Stimulated activated naive CD8-positive, alpha-beta T cell treated with anti-CD3 and anti-CD28 coated beads, Interleukin-15, Interleukin-2, amounts not matched to agents 100 ng/mL and 50 ng/mL, for 24 hours (primary cell): ENCODE measurements around the gene NCF4.

Source experiments
- H3K27ac Mint-ChIP-seq: one replicate; pipeline ENCODE4 v1.8.0; 2021; ENCODE audit warnings: mild to moderate bottlenecking, mixed read lengths
- H3K27me3 Mint-ChIP-seq: one replicate; pipeline ENCODE4 v1.8.0; 2021; ENCODE audit warnings: mixed read lengths
- H3K36me3 Mint-ChIP-seq: one replicate; pipeline ENCODE4 v1.8.0; 2021; ENCODE audit warnings: low read depth, mixed read lengths
- H3K4me1 Mint-ChIP-seq: one replicate; pipeline ENCODE4 v1.8.0; 2021; ENCODE audit warnings: low read depth, mixed read lengths
- H3K4me3 Mint-ChIP-seq: one replicate; pipeline ENCODE4 v1.8.0; 2021; ENCODE audit warnings: mild to moderate bottlenecking, mixed read lengths
- H3K9me3 Mint-ChIP-seq: one replicate; pipeline ENCODE4 v1.8.0; 2021; ENCODE audit warnings: mixed read lengths

Gene NCF4

DNA sequence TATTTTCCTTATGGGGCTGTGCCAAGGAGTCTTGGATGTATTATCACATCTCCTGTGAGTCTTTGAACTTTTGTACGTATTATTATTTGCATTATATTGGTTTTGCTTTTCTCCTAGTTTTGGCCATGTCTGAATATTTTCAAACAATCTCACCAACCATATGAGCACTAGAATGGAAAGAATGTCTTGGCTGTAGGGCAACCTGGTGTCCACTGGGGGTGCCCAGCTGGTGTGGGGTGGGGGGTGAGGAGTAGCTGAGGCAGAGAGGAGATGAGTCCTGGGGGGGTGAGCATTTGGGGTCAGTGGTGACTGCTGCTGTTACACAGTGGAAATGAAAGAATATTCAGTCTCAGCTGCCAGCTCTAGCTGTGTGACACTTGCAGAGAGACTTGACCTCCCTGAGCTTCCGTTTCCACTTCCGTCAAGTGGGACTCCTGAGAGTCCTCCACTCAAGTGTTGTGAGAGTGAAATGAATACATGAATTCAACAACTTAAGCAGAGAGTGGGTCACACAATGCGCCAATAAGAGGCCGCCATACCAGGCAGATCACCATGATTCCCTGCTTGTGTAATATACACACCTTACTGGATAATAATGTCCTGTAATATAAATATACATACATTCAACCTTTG, 31.3 kb upstream of the NCF4 start:
- Mint-ChIP-seq H3K4me3 (no peak overlapping the region), H3K4me1 (peaks cover 15% of the 10 kb centered on the region), H3K27me3 (peaks cover 32% of the 10 kb centered on the region), H3K9me3 (no peaks in the 10 kb centered on the region), H3K27ac (no peak overlapping the region), H3K36me3 (no peaks in the 10 kb centered on the region)

DNA sequence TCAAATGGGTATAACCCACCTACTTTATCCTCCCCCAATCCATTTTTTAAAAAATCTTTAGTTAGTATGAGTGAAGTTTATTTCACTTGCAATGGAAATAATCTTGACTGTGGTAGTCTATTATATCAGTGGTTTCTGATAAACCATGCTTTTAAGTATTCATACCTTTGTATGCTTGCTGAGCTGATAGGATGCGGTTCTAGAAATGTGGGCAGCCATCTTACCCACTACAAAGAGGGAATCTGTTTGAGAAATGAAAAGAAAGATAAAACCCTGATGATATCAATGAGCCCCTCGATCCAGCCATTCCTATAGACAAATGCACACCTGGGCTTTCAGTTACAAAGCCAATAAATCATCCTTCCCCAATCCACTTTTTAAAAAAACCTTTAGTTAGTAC, 30.2 kb upstream of the NCF4 start:
- Mint-ChIP-seq H3K9me3 (no peaks in the 10 kb centered on the region), H3K27me3 (peaks cover 27% of the 10 kb centered on the region), H3K4me1 (peaks cover 15% of the 10 kb centered on the region), H3K36me3 (no peaks in the 10 kb centered on the region), H3K27ac (no peak overlapping the region), H3K4me3 (no peak overlapping the region)

DNA sequence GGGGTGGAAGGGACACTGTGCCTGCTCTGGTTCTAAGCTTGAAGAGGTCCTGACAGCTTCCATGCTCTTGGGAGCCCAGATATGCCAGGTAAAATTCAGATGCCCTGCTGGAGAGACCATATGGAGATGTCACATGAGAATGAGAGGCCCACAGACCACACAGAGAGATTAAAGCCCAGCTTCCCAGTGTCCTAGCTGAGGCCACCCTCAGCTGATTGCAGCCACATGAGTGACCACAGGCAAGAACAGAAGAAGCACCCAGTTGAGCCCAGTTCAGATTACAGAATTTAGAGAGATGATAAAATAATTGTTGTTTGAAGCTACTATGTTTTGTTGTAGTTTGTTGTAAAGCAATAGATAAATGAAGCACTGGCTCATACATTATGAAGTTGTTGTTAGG, 29.6 kb upstream of the NCF4 start:
- Mint-ChIP-seq H3K36me3 (no peaks in the 10 kb centered on the region), H3K27me3 (peaks cover 29% of the 10 kb centered on the region), H3K4me1 (peaks cover 15% of the 10 kb centered on the region), H3K4me3 (no peak overlapping the region), H3K9me3 (no peaks in the 10 kb centered on the region), H3K27ac (no peak overlapping the region)

DNA sequence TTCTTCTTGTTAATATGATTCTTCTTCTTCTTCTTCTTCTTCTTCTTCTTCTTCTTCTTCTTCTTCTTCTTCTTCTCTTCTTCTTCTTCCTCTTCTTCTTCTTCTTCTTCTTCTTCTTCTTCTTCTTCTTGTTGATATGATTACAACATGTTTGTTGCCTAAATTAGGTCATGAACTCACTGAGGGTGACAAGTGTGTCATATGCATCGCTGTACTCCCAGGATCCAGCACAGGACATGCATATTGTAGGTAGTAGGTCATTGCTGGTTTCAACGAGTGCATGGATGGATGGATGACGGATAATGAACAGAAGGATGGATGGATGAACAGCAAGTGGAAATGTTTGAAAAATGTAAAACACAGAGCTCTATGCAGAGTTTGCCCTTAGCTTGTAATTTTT, 29.1 kb upstream of the NCF4 start:
- Mint-ChIP-seq H3K4me1 (peaks cover 15% of the 10 kb centered on the region), H3K27me3 (peaks cover 30% of the 10 kb centered on the region), H3K27ac (no peak overlapping the region), H3K4me3 (no peak overlapping the region), H3K36me3 (no peaks in the 10 kb centered on the region), H3K9me3 (no peaks in the 10 kb centered on the region)

DNA sequence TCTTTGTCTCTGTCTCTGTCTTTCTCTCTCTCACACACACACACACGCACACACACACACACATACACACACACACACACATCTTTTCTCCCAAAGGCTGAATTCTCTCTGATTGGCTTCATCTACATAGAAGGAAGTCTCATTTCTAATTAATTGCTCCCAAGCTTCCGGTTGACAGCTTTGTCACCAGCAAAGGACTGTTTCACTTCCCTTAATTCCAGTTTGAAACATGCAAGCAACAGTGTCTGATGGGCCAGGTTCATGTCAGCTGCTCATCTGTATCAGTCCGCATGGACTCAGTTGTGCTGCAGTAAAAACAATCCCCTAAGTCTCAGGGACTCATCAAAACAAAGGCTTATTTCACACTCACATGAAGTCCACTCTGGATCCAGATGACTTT, 27.7 kb upstream of the NCF4 start:
- no peak overlapping the region for H3K4me3 Mint-ChIP-seq
- peaks cover 30% of the 10 kb centered on the region for H3K27me3 Mint-ChIP-seq
- peaks cover 15% of the 10 kb centered on the region for H3K4me1 Mint-ChIP-seq
- H3K9me3 Mint-ChIP-seq: peaks cover 5% of the 10 kb centered on the region
- no peak overlapping the region for H3K27ac Mint-ChIP-seq
- peaks cover 6% of the 10 kb centered on the region for H3K36me3 Mint-ChIP-seq

DNA sequence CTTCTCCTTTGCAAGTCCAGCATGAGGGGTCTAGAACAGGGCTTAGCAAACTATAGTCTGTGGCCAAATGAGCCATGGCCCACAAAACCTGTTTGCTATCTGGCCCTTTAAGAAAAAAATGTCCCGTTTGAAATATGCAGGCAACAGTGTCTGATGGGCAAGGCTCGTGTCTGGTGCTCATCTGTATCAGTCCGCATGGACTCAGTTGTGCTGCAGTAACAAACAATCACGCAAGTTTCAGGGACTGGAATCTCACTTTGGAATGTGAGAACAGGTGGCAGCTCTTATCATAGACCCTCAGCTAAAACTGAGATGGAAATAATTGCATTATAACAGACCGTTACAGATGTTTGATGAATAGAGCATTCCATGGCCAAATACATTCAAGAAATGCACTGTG, 24.9 kb upstream of the NCF4 start:
- H3K27ac Mint-ChIP-seq: no peak overlapping the region
- H3K4me1 Mint-ChIP-seq: peaks cover 16% of the 10 kb centered on the region
- peaks cover 5% of the 10 kb centered on the region for H3K9me3 Mint-ChIP-seq
- no peak overlapping the region for H3K4me3 Mint-ChIP-seq
- peaks cover 31% of the 10 kb centered on the region for H3K27me3 Mint-ChIP-seq
- peaks cover 6% of the 10 kb centered on the region for H3K36me3 Mint-ChIP-seq

DNA sequence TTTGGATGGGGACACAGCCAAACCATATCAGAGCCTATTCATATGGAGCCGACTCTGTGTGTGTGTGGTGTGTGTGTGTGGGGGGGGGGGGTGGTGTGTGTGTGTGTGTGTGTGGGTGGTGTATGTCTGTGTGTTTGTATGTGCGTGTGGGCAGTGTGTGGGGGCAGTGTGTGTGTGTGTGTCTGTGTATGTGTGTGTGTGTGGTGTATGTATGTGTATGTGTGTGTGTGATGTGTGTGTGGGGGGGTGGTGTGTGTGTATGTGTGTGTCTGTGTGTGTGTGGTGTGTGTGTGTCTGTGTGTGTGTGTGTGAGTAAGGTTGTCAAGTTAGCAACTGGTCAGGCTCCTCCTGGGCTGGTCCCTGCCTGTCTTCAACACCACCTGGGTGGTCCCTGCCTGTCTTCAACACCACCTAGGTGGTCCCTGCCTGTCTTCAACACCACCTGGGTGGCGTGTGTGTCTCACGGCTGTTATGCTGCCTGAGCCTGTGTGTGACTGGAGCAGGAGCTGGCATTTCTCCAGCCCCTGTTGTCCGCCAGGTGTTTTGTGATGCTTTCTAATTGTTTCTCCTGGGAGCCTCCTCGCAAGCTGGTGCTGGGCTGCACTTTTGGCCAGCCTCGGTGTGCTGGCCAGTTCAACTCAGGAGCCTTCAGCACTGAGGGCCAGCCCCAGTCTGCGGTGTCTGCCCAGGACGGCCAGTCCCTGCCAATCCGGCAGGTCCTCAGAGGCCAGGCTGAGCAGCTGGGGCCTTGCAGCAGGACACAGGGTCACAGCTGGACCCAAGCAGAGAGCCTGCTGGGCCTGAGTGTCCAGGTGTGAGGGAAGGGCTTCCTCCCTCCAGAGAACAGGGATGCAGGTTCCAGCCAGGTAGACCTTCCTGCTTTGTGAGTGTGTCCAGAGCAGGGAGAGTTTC, 22.4 kb upstream of the NCF4 start:
- Mint-ChIP-seq H3K4me3 (no peak overlapping the region), H3K36me3 (peaks cover 6% of the 10 kb centered on the region), H3K27me3 (peaks cover 21% of the 10 kb centered on the region), H3K9me3 (peaks cover 5% of the 10 kb centered on the region), H3K4me1 (peaks cover 8% of the 10 kb centered on the region), H3K27ac (no peak overlapping the region)

DNA sequence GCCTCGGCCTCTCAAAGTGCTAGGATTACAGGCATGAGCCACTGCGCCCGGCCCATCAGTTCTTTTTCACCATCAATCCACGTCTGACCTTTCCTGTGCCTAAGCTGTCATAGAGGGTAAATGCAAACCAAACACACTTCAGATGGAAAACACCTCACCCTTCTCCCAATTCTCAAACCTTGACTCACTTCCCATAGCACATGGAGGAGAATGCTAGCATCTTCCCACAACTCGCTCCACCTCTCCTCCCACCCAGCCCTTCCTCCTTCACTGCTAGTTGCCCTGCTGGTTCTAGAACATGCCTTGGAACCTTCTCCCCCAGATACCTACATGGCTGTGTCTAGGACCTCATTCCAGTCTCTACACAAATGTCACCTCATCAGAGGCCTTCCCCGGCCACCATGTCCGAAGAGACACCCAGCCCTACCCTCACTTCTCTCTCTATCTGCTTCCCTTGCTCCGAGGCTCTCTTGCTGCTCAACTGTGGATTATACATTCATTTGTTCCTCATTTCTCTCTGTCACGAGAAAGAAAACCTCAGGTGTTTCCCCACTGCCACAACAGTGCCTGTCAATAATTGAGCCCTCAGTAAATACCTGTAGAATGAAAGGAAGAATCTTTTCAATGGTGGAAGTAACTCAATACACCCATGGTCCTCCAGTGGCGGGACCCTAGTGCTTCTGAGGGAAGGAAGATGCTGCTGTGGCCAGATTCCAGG, 21.3 kb upstream of the NCF4 start:
- Mint-ChIP-seq H3K36me3 (peaks cover 6% of the 10 kb centered on the region), H3K4me3 (no peak overlapping the region), H3K27ac (no peak overlapping the region), H3K27me3 (peaks cover 24% of the 10 kb centered on the region), H3K9me3 (peaks cover 5% of the 10 kb centered on the region), H3K4me1 (peaks cover 8% of the 10 kb centered on the region)

DNA sequence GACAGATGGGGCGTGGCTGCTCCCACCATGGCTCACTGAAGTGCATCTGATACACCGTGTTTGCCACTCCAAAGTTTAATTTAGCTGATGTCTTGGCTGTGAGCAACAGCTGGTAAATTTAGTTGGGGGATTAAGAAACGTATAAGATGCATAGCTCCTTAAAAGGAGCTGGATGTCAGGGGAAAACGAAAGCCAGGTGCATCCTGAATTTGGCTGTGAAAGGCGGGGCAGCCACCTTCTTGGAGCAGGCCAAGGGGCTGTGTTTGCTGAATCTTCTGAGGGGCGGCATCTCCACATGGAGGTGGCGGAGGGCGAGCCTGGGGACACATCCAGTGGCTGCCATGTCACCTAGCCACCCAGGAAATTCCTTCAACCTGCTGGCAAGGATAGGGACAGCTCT, 20.7 kb upstream of the NCF4 start:
- Mint-ChIP-seq H3K27me3 (peaks cover 29% of the 10 kb centered on the region), H3K36me3 (peaks cover 6% of the 10 kb centered on the region), H3K4me3 (no peak overlapping the region), H3K27ac (no peak overlapping the region), H3K9me3 (peaks cover 5% of the 10 kb centered on the region), H3K4me1 (peaks cover 8% of the 10 kb centered on the region)

DNA sequence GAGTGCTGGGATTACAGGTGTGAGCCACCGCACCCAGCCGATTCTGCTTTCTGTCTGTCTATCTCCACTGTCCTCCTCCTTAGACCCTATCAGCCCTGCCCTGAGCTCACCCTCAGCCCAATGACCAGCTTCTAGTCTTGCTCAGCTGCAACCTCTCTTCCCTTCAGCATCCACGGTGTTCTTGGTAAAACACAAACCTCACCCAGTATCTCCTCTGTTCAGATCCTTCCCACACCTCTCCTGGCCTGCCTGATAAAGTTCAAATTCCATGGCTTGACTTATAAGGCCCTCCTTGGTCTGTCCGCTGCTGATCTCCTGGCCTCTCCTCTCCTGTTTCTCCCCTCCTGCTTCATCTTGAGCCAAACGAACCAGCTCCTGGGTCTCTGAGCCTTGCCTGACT, 14.5 kb upstream of the NCF4 start:
- H3K36me3 Mint-ChIP-seq: no peaks in the 10 kb centered on the region
- H3K9me3 Mint-ChIP-seq: no peaks in the 10 kb centered on the region
- H3K27me3 Mint-ChIP-seq: peaks cover 22% of the 10 kb centered on the region
- no peaks in the 10 kb centered on the region for H3K4me1 Mint-ChIP-seq
- H3K4me3 Mint-ChIP-seq: no peak overlapping the region
- no peak overlapping the region for H3K27ac Mint-ChIP-seq

DNA sequence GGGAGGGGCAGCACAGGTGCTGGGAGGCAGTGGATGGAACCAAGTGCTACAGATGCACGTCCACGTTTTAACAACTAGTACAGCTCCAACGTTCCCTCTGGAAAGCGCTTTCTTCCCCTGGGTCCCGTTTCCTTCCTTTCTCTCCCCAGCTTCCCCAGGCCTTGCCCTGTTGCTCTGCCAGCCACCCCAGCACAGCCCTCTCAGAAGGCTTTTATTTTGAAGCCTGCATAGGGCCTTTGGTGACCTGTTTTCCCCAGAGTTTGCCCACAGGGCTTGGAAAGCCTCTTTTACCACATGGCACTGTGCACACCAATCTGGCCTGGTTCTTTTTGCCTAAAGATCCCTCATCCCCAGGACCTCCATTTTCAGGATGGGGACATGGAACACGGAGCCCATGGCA, 13.9 kb upstream of the NCF4 start:
- Mint-ChIP-seq H3K27ac (no peak overlapping the region), H3K4me1 (no peaks in the 10 kb centered on the region), H3K4me3 (no peak overlapping the region), H3K27me3 (peaks cover 22% of the 10 kb centered on the region), H3K36me3 (no peaks in the 10 kb centered on the region), H3K9me3 (no peaks in the 10 kb centered on the region)

DNA sequence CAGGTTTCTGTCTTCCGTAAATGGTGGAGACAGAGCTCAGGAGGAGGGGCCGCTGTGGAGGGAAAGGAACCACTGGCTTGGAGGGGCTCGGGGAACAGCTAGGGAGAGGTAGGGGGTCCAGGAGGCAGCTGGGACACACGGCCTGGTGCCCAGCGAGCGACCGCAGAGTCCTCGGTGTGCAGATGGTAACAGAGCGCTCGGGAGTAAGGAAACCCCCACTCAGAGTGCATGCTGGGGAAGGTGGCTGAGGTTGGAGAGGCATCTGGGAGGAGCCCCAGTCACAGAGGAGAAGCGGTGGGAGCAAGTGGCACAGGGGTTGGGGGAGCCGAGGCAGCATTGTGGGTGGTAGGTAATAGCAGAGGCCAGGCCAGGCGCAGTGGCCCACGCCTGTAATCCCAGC, 10.8 kb upstream of the NCF4 start:
- Mint-ChIP-seq H3K27me3 (peaks cover 8% of the 10 kb centered on the region), H3K4me3 (no peak overlapping the region)

DNA sequence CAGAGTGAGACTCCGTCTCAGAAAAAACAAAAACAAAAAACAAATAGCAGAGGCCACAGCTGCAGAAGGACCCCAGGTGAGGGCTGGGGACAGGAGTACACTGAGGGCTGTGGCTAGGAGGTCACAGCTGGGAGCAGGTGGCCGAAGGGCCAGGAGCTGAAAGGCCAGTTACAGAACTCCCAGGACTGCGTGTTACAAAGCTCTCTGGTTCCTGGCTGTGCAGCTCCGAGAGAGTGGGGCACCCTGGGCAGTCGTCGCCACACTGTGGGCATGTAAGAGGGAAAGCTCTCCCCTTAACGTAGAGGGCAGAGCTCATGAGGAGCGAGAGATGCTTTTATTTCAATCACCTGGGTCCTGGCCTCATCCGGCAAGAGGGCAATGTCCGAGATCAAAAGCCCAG, 10.1 kb upstream of the NCF4 start:
- Mint-ChIP-seq H3K27ac (no peak overlapping the region), H3K4me3 (no peak overlapping the region), H3K4me1 (peaks cover 8% of the 10 kb centered on the region)

More for the DNA sequence above, 10.8 kb upstream of the NCF4 start:
- Mint-ChIP-seq H3K9me3 (no peaks in the 10 kb centered on the region), H3K4me1 (peaks cover 8% of the 10 kb centered on the region), H3K27ac (no peak overlapping the region), H3K36me3 (no peaks in the 10 kb centered on the region)

DNA sequence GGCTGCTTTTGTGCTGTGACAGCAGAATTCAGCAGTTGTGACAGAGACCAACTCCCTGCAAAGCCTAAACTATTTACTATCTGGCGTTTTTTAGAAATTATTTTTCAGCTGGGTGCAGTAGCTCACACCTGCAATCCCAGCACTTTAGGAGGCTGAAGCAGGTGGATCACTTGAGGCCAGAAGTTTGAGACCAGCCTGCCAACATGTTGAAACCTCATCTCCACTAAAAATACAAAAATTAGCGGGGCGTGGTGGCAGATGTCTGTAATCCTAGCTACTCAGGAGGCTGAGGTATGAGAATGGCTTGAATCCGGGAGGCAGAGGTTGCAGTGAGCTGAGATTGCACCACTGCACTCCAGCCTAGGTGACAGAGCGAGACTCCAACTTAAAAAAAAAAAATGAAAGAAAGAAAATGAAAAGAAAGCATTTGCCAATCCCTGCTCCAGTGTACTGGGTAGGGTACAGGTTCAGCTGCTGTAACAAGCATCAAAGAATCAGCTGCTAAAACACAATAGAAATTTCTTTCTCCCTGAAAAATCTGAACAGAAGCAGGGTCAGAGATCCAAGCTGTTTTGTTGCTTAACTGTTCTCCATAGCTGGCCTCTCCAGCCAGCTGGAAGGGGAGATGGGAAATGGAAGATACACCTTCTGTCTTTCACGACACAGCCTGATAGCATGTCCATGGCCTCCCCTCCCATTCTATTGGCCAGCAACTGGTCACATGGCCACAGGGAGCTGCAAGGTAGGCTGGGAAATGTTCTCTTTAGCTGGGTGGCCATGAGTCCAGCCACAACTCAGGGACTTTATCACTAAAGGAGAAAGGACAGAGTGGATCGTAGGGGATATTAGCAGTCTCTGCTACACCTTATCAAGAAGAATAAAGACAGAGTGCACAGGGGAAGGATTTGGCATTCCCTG, 8.5 kb upstream of the NCF4 start:
- Mint-ChIP-seq H3K4me1 (peaks cover 17% of the 10 kb centered on the region), H3K4me3 (no peak overlapping the region), H3K9me3 (no peaks in the 10 kb centered on the region), H3K36me3 (no peaks in the 10 kb centered on the region), H3K27me3 (peaks cover 5% of the 10 kb centered on the region), H3K27ac (no peak overlapping the region)

More for the DNA sequence above, 10.1 kb upstream of the NCF4 start:
- peaks cover 5% of the 10 kb centered on the region for H3K27me3 Mint-ChIP-seq
- no peaks in the 10 kb centered on the region for H3K36me3 Mint-ChIP-seq
- H3K9me3 Mint-ChIP-seq: no peaks in the 10 kb centered on the region
